ENCODE results near the gene CCNT2.
"Not testable (repeated sequence)": the region's sequence is repeated elsewhere in the genome, so short reads cannot be mapped to it uniquely, and the experiment has no call there.

The CCNT2 gene

GRCh38 chr2:134934641-134935040 is 16.0 kb downstream of the CCNT2 start:
- no peak overlapping the region for H3K27ac Mint-ChIP-seq
- H3K27me3 Mint-ChIP-seq (ENCODE audit: low read depth): no peaks in the 10 kb centered on the region
- H3K36me3 Mint-ChIP-seq (ENCODE audit: low read depth): peaks cover 22% of the 10 kb centered on the region
- H3K4me1 Mint-ChIP-seq (ENCODE audit: low read depth): peaks cover 28% of the 10 kb centered on the region
- H3K9me3 Mint-ChIP-seq: no peaks in the 10 kb centered on the region
- no peak overlapping the region for H3K4me3 Mint-ChIP-seq

GRCh38 chr2:134936691-134937090 is 18.1 kb downstream of the CCNT2 start:
- Mint-ChIP-seq H3K36me3 (ENCODE audit: low read depth) (peaks cover 27% of the 10 kb centered on the region), H3K27me3 (ENCODE audit: low read depth) (no peaks in the 10 kb centered on the region), H3K9me3 (no peaks in the 10 kb centered on the region), H3K4me1 (ENCODE audit: low read depth) (peaks cover 24% of the 10 kb centered on the region), H3K27ac (no peak overlapping the region), H3K4me3 (no peak overlapping the region)

GRCh38 chr2:134943540-134943939 is 24.9 kb downstream of the CCNT2 start:
- Mint-ChIP-seq H3K36me3 (ENCODE audit: low read depth) (peaks cover 43% of the 10 kb centered on the region), H3K27ac (no peak overlapping the region), H3K9me3 (no peaks in the 10 kb centered on the region), H3K27me3 (ENCODE audit: low read depth) (no peaks in the 10 kb centered on the region), H3K4me1 (ENCODE audit: low read depth) (peaks cover 10% of the 10 kb centered on the region), H3K4me3 (no peak overlapping the region)

GRCh38 chr2:134944975-134945374 is 26.4 kb downstream of the CCNT2 start:
- no peak overlapping the region for H3K27ac Mint-ChIP-seq

GRCh38 chr2:134946073-134946472 is 27.5 kb downstream of the CCNT2 start:
- Mint-ChIP-seq H3K9me3 (no peaks in the 10 kb centered on the region), H3K36me3 (ENCODE audit: low read depth) (peaks cover 38% of the 10 kb centered on the region)

More at GRCh38 chr2:134944975-134945374, 26.4 kb downstream of the CCNT2 start:
- Mint-ChIP-seq H3K4me1 (ENCODE audit: low read depth) (peaks cover 12% of the 10 kb centered on the region), H3K36me3 (ENCODE audit: low read depth) (peaks cover 38% of the 10 kb centered on the region), H3K4me3 (no peak overlapping the region), H3K27me3 (ENCODE audit: low read depth) (no peaks in the 10 kb centered on the region), H3K9me3 (no peaks in the 10 kb centered on the region)

GRCh38 chr2:134949981-134950708 is 31.5 kb downstream of the CCNT2 start:
- no peaks in the 10 kb centered on the region for H3K27me3 Mint-ChIP-seq (ENCODE audit: low read depth)
- peak overlapping the region; percentile 23 for H3K27ac Mint-ChIP-seq
- H3K4me1 Mint-ChIP-seq (ENCODE audit: low read depth): peaks cover 24% of the 10 kb centered on the region
- no peaks in the 10 kb centered on the region for H3K9me3 Mint-ChIP-seq
- H3K36me3 Mint-ChIP-seq (ENCODE audit: low read depth): peaks cover 46% of the 10 kb centered on the region
- no peak overlapping the region for H3K4me3 Mint-ChIP-seq

More at GRCh38 chr2:134946073-134946472, 27.5 kb downstream of the CCNT2 start:
- no peaks in the 10 kb centered on the region for H3K27me3 Mint-ChIP-seq (ENCODE audit: low read depth)
- peaks cover 18% of the 10 kb centered on the region for H3K4me1 Mint-ChIP-seq (ENCODE audit: low read depth)
- no peak overlapping the region for H3K27ac Mint-ChIP-seq
- no peak overlapping the region for H3K4me3 Mint-ChIP-seq

- Mint-ChIP-seq H3K36me3 (ENCODE audit: low read depth) (peaks cover 40% of the 10 kb centered on the region), H3K4me1 (ENCODE audit: low read depth) (peaks cover 23% of the 10 kb centered on the region), H3K27me3 (ENCODE audit: low read depth) (no peaks in the 10 kb centered on the region), H3K4me3 (no peak overlapping the region), H3K27ac (no peak overlapping the region), H3K9me3 (no peaks in the 10 kb centered on the region)
These were observed 32.3 kb downstream of the CCNT2 start for GRCh38 chr2:134950886-134951285.

- Mint-ChIP-seq H3K27ac (no peak overlapping the region), H3K27me3 (ENCODE audit: low read depth) (no peaks in the 10 kb centered on the region), H3K4me3 (no peak overlapping the region), H3K4me1 (ENCODE audit: low read depth) (peaks cover 22% of the 10 kb centered on the region), H3K36me3 (ENCODE audit: low read depth) (peaks cover 40% of the 10 kb centered on the region), H3K9me3 (no peaks in the 10 kb centered on the region)
These were observed 34.0 kb downstream of the CCNT2 start for GRCh38 chr2:134952608-134953007.

- H3K27me3 Mint-ChIP-seq (ENCODE audit: low read depth): no peaks in the 10 kb centered on the region
- no peak overlapping the region for H3K27ac Mint-ChIP-seq
- peaks cover 22% of the 10 kb centered on the region for H3K4me1 Mint-ChIP-seq (ENCODE audit: low read depth)
- no peak overlapping the region for H3K4me3 Mint-ChIP-seq
- H3K9me3 Mint-ChIP-seq: no peaks in the 10 kb centered on the region
- H3K36me3 Mint-ChIP-seq (ENCODE audit: low read depth): peaks cover 35% of the 10 kb centered on the region
These were observed 35.4 kb downstream of the CCNT2 start for GRCh38 chr2:134954065-134954464.

GRCh38 chr2:134955744-134956143 is 37.1 kb downstream of the CCNT2 start:
- Mint-ChIP-seq H3K4me3 (no peak overlapping the region), H3K36me3 (ENCODE audit: low read depth) (peaks cover 31% of the 10 kb centered on the region), H3K9me3 (no peaks in the 10 kb centered on the region), H3K27ac (no peak overlapping the region), H3K4me1 (ENCODE audit: low read depth) (peaks cover 11% of the 10 kb centered on the region), H3K27me3 (ENCODE audit: low read depth) (no peaks in the 10 kb centered on the region)

GRCh38 chr2:134957477-134957876 is 38.9 kb downstream of the CCNT2 start:
- peaks cover 14% of the 10 kb centered on the region for H3K4me1 Mint-ChIP-seq (ENCODE audit: low read depth)
- no peak overlapping the region for H3K27ac Mint-ChIP-seq
- peaks cover 24% of the 10 kb centered on the region for H3K36me3 Mint-ChIP-seq (ENCODE audit: low read depth)
- H3K4me3 Mint-ChIP-seq: no peak overlapping the region
- H3K27me3 Mint-ChIP-seq (ENCODE audit: low read depth): no peaks in the 10 kb centered on the region
- no peaks in the 10 kb centered on the region for H3K9me3 Mint-ChIP-seq

GRCh38 chr2:134967166-134967565 is 48.5 kb downstream of the CCNT2 start:
- Mint-ChIP-seq H3K27me3 (ENCODE audit: low read depth) (peaks cover 12% of the 10 kb centered on the region), H3K9me3 (peaks cover 22% of the 10 kb centered on the region)
- not testable (repeated sequence) for H3K4me3 Mint-ChIP-seq; H3K36me3 Mint-ChIP-seq (ENCODE audit: low read depth); H3K27ac Mint-ChIP-seq; H3K4me1 Mint-ChIP-seq (ENCODE audit: low read depth)

GRCh38 chr2:134973241-134974138 is 54.9 kb downstream of the CCNT2 start:
- Mint-ChIP-seq H3K9me3 (peaks cover 49% of the 10 kb centered on the region), H3K4me3 (no peak overlapping the region), H3K36me3 (ENCODE audit: low read depth) (peaks cover 15% of the 10 kb centered on the region), H3K27ac (peak overlapping the region; percentile 5), H3K4me1 (ENCODE audit: low read depth) (peaks cover 10% of the 10 kb centered on the region), H3K27me3 (ENCODE audit: low read depth) (peaks cover 35% of the 10 kb centered on the region)

GRCh38 chr2:134975281-134976009 is 56.8 kb downstream of the CCNT2 start:
- H3K4me3 Mint-ChIP-seq: no peak overlapping the region
- H3K9me3 Mint-ChIP-seq: peaks cover 37% of the 10 kb centered on the region
- H3K4me1 Mint-ChIP-seq (ENCODE audit: low read depth): peaks cover 10% of the 10 kb centered on the region
- peaks cover 45% of the 10 kb centered on the region for H3K27me3 Mint-ChIP-seq (ENCODE audit: low read depth)
- H3K36me3 Mint-ChIP-seq (ENCODE audit: low read depth): peaks cover 15% of the 10 kb centered on the region
- no peak overlapping the region for H3K27ac Mint-ChIP-seq
